SK-N-SH (cell line): ENCODE measurements around the gene CYCS. TPM values are rescaled to one million over a fixed set of nuclear protein-coding genes. Genes with fewer than 3 reads are reported as not detected.

Experiments
- CTCF ChIA-PET: fragments of 300-600, 350-600 bp; formaldehyde crosslinking; extraction: SDS; loops from one replicate; lab custom pipeline; 2021; lab: Yijun Ruan, JAX
- POLR2A ChIA-PET: fragments of 350-600 bp; sonication (Branson Sonifier 250); formaldehyde crosslinking; extraction: SDS; loops from one replicate; lab custom pipeline; 2020; ENCODE audit warnings: antibody characterized with exemption, inconsistent platforms; lab: Yijun Ruan, JAX
- DNase-seq: peaks from one replicate; pipeline ENCODE4 v3.0.0; 2012
- H2AFZ ChIP-seq: fragments of 200-600 bp; sonication (generic); 2 replicates; pipeline ENCODE4 v1.8.1; 2016; ENCODE audit warnings: antibody characterized with exemption, mild to moderate bottlenecking, low read depth
- H3F3A ChIP-seq: fragments of 200-600 bp; sonication (generic); replicated peaks from 2 replicates; pipeline ENCODE3; 2016; ENCODE audit warnings: antibody characterized with exemption, mild to moderate bottlenecking; ENCODE audit not compliant: insufficient read depth
- H3K27ac ChIP-seq, 2 experiments: fragments of 200-500 bp in 1 of 2; fragments of 200-600 bp in 1 of 2; sonication (Bioruptor generic) in 1 of 2; sonication (generic), shearing (Covaris generic) in 1 of 2; 2 replicates each; pipeline versions ENCODE4 v1.5.1 to v1.6.1; 2014 to 2016; ENCODE audit warnings: low read depth in 2 of 2, inconsistent platforms in 1 of 2, low read length in 1 of 2, mild to moderate bottlenecking in 1 of 2, mixed read lengths in 1 of 2
- H3K27me3 ChIP-seq: fragments of 200-600 bp; sonication (generic), shearing (Covaris generic); 2 replicates; pipeline ENCODE4 v1.6.1; 2016; ENCODE audit warnings: mixed run types; ENCODE audit not compliant: insufficient read depth
- H3K36me3 ChIP-seq, 2 experiments: fragments of 200-500 bp in 1 of 2; fragments of 200-600 bp in 1 of 2; sonication (Bioruptor generic) in 1 of 2; sonication (generic) in 1 of 2; replicated peaks in 1 of 2; 2 replicates each; pipeline versions ENCODE3 to v1.5.1; 2014 to 2016; ENCODE audit warnings: low read length in 1 of 2, mild to moderate bottlenecking in 1 of 2; ENCODE audit not compliant: insufficient read depth in 2 of 2, control insufficient read depth in 1 of 2
- H3K4me1 ChIP-seq, 2 experiments: fragments of 200-500 bp in 1 of 2; fragments of 200-600 bp in 1 of 2; sonication (Bioruptor generic) in 1 of 2; sonication (generic), shearing (Covaris generic) in 1 of 2; 2 replicates each; pipeline versions ENCODE4 v1.5.1 to v1.6.1; 2014 to 2016; ENCODE audit warnings: low read depth in 1 of 2, low read length in 1 of 2, mixed run types in 1 of 2; ENCODE audit not compliant: insufficient read depth in 2 of 2, control insufficient read depth in 1 of 2
- H3K4me2 ChIP-seq: fragments of 200-600 bp; sonication (generic), shearing (Covaris generic); 2 replicates; pipeline ENCODE4 v1.6.1; 2017; ENCODE audit warnings: mixed run types
- H3K4me3 ChIP-seq, 2 experiments: fragments of 200-500 bp in 1 of 2; fragments of 200-600 bp in 1 of 2; sonication (Bioruptor generic) in 1 of 2; sonication (generic), shearing (Covaris generic) in 1 of 2; 2 replicates each; pipeline versions ENCODE4 v1.5.1 to v1.8.1; 2014 to 2016; ENCODE audit warnings: low read depth in 2 of 2, inconsistent platforms in 1 of 2, low read length in 1 of 2, mild to moderate bottlenecking in 1 of 2, mixed read lengths in 1 of 2, moderate library complexity in 1 of 2
- H3K79me2 ChIP-seq: fragments of 200-600 bp; sonication (generic); 2 replicates; pipeline ENCODE4 v1.8.1; 2017; ENCODE audit warnings: mild to moderate bottlenecking; ENCODE audit not compliant: insufficient read depth
- H3K9ac ChIP-seq: fragments of 200-600 bp; sonication (generic); 2 replicates; pipeline ENCODE4 v1.6.1; 2017; ENCODE audit warnings: mixed run types
- H3K9me2 ChIP-seq: fragments of 200-600 bp; sonication (generic); 2 replicates; pipeline ENCODE4 v1.6.1; 2017; ENCODE audit warnings: mixed run types
- H3K9me3 ChIP-seq: fragments of 200-600 bp; sonication (generic); 2 replicates; pipeline ENCODE4 v1.6.1; 2017; ENCODE audit warnings: mixed run types, mild to moderate bottlenecking, moderate library complexity
- H4K20me1 ChIP-seq: fragments of 200-600 bp; sonication (generic); 2 replicates; pipeline ENCODE4 v1.6.1; 2017; ENCODE audit warnings: mild to moderate bottlenecking, mixed run types; ENCODE audit not compliant: insufficient read depth
- CHD2 ChIP-seq: fragments of 150-350 bp; IDR thresholded peaks from 2 replicates; pipeline ENCODE4 v1.6.1; 2018; ENCODE audit warnings: low read length; ENCODE audit not compliant: partially characterized antibody
- CTCF ChIP-seq: fragments of 200-600 bp; sonication (generic); IDR thresholded peaks from 2 replicates; pipeline ENCODE4 v1.6.1; 2017; ENCODE audit warnings: antibody characterized with exemption, mild to moderate bottlenecking, moderate library complexity
- ELF1 ChIP-seq: IDR thresholded peaks from 2 replicates; pipeline ENCODE4 v1.4.0; 2012
- EP300 ChIP-seq, 2 experiments: IDR thresholded peaks; 2 replicates each; pipeline versions ENCODE4 v1.4.0 to v1.6.1; 2012; ENCODE audit warnings: borderline replicate concordance in 1 of 2, low read depth in 1 of 2, low read length in 1 of 2
- EZH2phosphoT487 ChIP-seq: fragments of 200-600 bp; sonication (generic); IDR thresholded peaks from 2 replicates; pipeline ENCODE4 v1.6.1; 2017; ENCODE audit warnings: low read depth, mixed run types, mild to moderate bottlenecking, antibody characterized with exemption, moderate library complexity, borderline replicate concordance
- FOSL2 ChIP-seq: IDR thresholded peaks from 2 replicates; pipeline ENCODE4 v1.4.0; 2012; ENCODE audit warnings: low read depth, mild to moderate bottlenecking, moderate library complexity, borderline replicate concordance
- GABPA ChIP-seq: IDR thresholded peaks from 2 replicates; pipeline ENCODE4 v1.4.0; 2012; ENCODE audit warnings: low read depth, mild to moderate bottlenecking
- MEF2A ChIP-seq: IDR thresholded peaks from 2 replicates; pipeline ENCODE4 v1.4.0; 2012; ENCODE audit warnings: low read depth, borderline replicate concordance
- PBX3 ChIP-seq: IDR thresholded peaks from 2 replicates; pipeline ENCODE4; 2012
- RCOR1 ChIP-seq: fragments of 150-350 bp; IDR thresholded peaks from 2 replicates; pipeline ENCODE4 v1.6.1; 2017; ENCODE audit warnings: antibody characterized with exemption, low read length
- RFX5 ChIP-seq: IDR thresholded peaks from 2 replicates; pipeline ENCODE4 v1.6.1; 2012; ENCODE audit warnings: mild to moderate bottlenecking, improper control_type of control experiment, low read length
- SIN3A ChIP-seq: IDR thresholded peaks from 2 replicates; pipeline ENCODE4 v1.6.1; 2012; ENCODE audit warnings: low read depth, mild to moderate bottlenecking, low read length, moderate library complexity, borderline replicate concordance
- TAF1 ChIP-seq: IDR thresholded peaks from 2 replicates; pipeline ENCODE4 v1.6.1; 2012; ENCODE audit warnings: low read depth, mild to moderate bottlenecking, low read length, moderate library complexity, borderline replicate concordance
- TCF12 ChIP-seq: IDR thresholded peaks from 2 replicates; pipeline ENCODE4 v1.4.0; 2012
- USF1 ChIP-seq: IDR thresholded peaks from 2 replicates; pipeline ENCODE4 v1.4.0; 2012; ENCODE audit warnings: low read depth, borderline replicate concordance
- YY1 ChIP-seq: IDR thresholded peaks from 2 replicates; pipeline ENCODE4 v1.4.0; 2012; ENCODE audit warnings: low read depth, mild to moderate bottlenecking
- WGBS: methylation state at CpG from one replicate; pipeline ENCODE4 v1.1.6; 2017; ENCODE audit warnings: low lambda C conversion rate; 5-methylcytosine and 5-hydroxymethylcytosine counted together
- polyA plus RNA-seq, 3 experiments: library from polyadenylated mRNA; depleted of rRNA; stranded (reverse); fragments of >200 nt; gene quantifications; 2 replicates each; pipeline ENCODE4 v1.2.3, GENCODE V29; 2012

Gene CYCS
- polyA plus RNA-seq, 1 of the 3 experiments (the other 2 are of a cell fraction) = 22.9 TPM

GRCh38 chr7:25132430-25132829 lies 7.4 kb upstream of the CYCS start:
- Histone ChIP-seq H3K27me3 (no peaks in the 10 kb centered on the region), H3F3A (no peaks in the 10 kb centered on the region), H3K4me3 (no peak overlapping the region), H2AFZ (peak overlapping the region; percentile 50; the same call in 1 of the 2 replicates), H3K4me2 (no peak overlapping the region), H3K9me2 (no peaks in the 10 kb centered on the region), H3K36me3 (peaks cover 0 to 6% of the 10 kb centered on the region in 2 experiments), H3K9me3 (no peaks in the 10 kb centered on the region), H3K4me1 (no peaks in the 10 kb centered on the region), H3K27ac (no peak overlapping the region), H3K9ac (no peak overlapping the region), H3K79me2 (no peaks in the 10 kb centered on the region), H4K20me1 (no peaks in the 10 kb centered on the region)
- TF ChIP-seq PBX3 = no peak
- TF ChIP-seq ELF1 = no peak
- no peak for TF ChIP-seq YY1
- no peak for TF ChIP-seq RCOR1
- no peak for TF ChIP-seq MEF2A
- no peak for TF ChIP-seq CTCF
- TF ChIP-seq RFX5 = no peak
- TF ChIP-seq EP300 (IDR thresholded peaks at IDR 0.05; ENCODE audit: borderline replicate concordance in 1 of 2, low read depth in 1 of 2, low read length in 1 of 2) = no peak
- no peak for TF ChIP-seq USF1
- no peak for TF ChIP-seq TAF1
- ChIA-PET POLR2A (no interaction called here), CTCF (interaction anchor here (1.0 to 3.2 kb wide), 2 partner anchors 28 to 34 kb away, joined by 3 to 12 read pairs; no protein-coding TSS in a partner anchor)
- DNase-seq = no peak
- 17% methylated on average over 1 of the region's 1 CpG for WGBS

GRCh38 chr7:25126751-25127150 lies 1.7 kb upstream of the CYCS start:
- no peaks in the 10 kb centered on the region for H4K20me1 ChIP-seq
- ChIA-PET CTCF (interaction anchor here (0.7 to 5.4 kb wide), 4 partner anchors 28 to 57 kb away, joined by 3 to 29 read pairs (median 4); no protein-coding TSS in a partner anchor), POLR2A (no interaction called here)
- no peak overlapping the region for H3K4me2 ChIP-seq
- peaks cover 31% of the 10 kb centered on the region for H3K79me2 ChIP-seq
- WGBS = 93% methylated on average over 2 of the region's 2 CpGs
- H3K27me3 ChIP-seq = no peaks in the 10 kb centered on the region
- no peak overlapping the region for H3K27ac ChIP-seq
- DNase-seq = no peak
- peaks cover 10% of the 10 kb centered on the region for H3F3A ChIP-seq
- H3K9ac ChIP-seq = no peak overlapping the region
- H3K4me1 ChIP-seq = peaks cover 12 to 16% of the 10 kb centered on the region in 2 experiments
- H3K36me3 ChIP-seq = peaks cover 13 to 15% of the 10 kb centered on the region in 2 experiments
- TF ChIP-seq TCF12 = no peak
- TF ChIP-seq SIN3A = no peak
- no peak for TF ChIP-seq FOSL2
- no peak for TF ChIP-seq MEF2A
- TF ChIP-seq CHD2 = no peak
- no peak for TF ChIP-seq USF1
- no peak for TF ChIP-seq GABPA
- no peak for TF ChIP-seq EZH2phosphoT487
- no peaks in the 10 kb centered on the region for H3K9me3 ChIP-seq
- no peak overlapping the region for H3K4me3 ChIP-seq
- H2AFZ ChIP-seq = peak overlapping the region; percentile 58; the same call in 1 of the 2 replicates
- H3K9me2 ChIP-seq = no peaks in the 10 kb centered on the region
